GM21447 (cell line): ENCODE measurements around the gene ZDHHC22.
"Not testable (repeated sequence)": the region's sequence is repeated elsewhere in the genome, so short reads cannot be mapped to it uniquely, and the experiment has no call there.

ENCODE experiments used
- ATAC-seq: cut with Tn5 transposase; IDR thresholded peaks from one replicate; pipeline ENCODE4 v1.9.1; 2021; ENCODE audit not compliant: unreplicated experiment

Gene ZDHHC22, protein sequence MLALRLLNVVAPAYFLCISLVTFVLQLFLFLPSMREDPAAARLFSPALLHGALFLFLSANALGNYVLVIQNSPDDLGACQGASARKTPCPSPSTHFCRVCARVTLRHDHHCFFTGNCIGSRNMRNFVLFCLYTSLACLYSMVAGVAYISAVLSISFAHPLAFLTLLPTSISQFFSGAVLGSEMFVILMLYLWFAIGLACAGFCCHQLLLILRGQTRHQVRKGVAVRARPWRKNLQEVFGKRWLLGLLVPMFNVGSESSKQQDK

DNA sequence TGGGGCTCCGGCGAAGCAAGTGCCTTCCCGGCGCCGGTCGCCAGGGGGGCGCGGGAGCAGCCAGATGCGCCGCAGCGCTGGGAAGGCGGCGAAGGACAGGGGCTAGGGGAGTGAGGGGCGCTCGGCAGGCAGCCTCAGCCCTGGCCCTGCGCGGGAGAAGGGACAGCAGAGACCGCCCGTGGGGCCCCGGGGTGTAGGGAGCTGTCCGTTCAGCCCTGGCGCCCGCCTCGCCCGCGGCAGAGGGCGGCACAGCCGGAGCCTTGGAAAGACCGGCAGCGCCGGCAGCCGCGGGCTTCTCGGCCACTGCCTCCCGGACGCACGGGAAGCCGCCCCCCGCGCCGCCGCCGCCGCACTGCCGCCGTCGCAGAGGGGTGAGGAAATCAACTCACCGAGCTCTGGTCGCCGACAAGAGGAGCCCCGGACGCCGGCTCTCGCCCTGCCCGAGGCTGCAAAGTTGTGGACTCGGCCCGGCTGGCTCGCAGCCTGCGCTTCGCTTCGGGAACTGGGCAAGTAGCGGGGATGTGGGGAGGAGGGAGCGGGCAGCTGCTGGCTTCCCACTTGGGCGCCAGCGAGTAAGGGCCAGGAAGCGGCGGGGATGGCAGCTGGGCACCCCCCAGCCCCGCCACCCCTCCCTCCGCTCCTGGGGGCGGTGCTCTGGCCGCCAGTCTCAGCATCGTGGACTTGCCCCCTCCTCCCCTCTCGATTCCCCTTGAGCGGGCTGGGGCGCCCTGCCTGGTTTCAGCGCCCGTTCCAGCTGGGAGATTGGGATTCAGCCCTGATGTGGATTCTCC lies at the start of gene ZDHHC22:
Gene ZDHHC22, minus strand, starts transcription at position 578 of the 791 bp plus-strand sequence. CDS start 2,053 bp downstream, outside the sequence.
- no peak for ATAC-seq

GRCh38 chr14:77190977-77191376 lies 49.4 kb upstream of the ZDHHC22 start:
- no peak for ATAC-seq

DNA sequence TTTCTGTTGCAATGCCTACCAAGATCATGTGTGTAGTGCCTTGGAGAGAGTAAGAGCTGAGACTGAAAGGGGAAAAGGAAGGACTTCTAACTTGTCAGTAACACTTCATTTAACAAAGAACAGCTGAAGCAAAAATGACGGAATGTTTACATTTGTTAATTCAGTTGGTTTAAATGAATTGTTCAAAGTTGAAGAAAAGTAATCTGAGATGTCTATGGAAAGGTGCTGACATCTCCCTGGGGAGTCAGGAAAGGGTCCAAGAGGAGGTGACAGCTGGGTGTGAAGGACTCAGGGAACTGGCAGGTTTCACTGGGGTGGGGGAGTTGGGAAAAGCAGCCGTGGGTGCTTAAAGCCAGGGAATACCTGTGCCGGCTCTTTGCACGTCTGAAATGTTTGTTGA lies 47.9 kb upstream of the ZDHHC22 start:
- no peak for ATAC-seq

GRCh38 chr14:77187649-77188012 lies 46.0 kb upstream of the ZDHHC22 start:
- no peak for ATAC-seq

DNA sequence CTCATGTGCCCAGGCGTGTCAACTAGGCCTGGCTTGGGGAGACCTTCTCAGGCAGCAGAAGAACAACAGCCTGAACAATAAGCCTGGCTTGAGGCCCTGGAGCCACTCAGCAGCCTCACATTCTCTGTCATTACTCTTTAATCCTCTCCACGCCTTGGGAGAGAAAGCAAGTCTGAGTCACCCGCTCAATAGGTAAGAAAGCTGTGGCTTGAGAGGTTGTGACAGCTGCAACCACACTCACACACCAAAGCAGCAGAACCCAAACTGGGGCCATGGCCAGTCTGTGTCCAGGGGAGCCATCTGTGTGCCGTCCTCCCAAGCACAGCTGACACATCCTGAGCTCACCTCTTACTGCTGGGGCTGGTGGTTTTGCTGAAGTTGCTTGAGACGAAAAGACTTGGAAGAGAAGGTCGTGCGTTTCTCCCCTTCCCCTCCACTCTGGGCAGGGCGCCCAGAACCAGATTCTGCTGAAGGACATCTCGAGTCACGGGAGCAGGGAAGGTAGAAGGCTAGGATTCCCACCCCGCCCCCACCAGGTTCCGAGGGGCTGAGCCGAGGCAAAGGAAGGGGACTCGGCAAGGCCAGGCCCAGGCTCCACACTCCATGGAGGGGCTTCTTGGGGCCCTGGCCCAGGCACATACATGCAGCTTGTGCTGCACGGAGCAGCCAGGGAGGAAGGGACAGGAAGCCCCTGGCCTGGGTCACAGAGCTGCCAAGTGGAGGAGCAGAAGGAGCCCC lies 45.5 kb upstream of the ZDHHC22 start:
- ATAC-seq, result no peak

DNA sequence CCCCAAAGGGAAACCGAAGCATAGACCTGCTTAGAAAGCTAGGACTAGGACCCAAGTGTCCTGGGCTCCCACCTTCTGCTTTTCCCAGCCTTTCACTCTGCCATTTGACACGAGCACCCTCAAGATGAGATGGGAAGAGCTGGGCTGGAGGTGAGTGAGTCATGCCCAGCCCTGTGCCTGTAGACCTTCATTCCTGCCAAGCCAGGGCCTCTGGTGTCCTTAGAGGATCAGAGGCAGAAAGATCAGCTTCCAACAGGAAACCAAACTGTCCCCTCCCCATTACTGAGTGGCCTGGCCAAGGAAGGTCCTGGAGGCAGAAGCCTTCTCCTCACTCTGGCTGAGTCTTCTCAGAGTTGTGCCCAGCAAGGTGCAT lies 43.5 kb upstream of the ZDHHC22 start:
- no peak for ATAC-seq

GRCh38 chr14:77184396-77185092 lies 43.0 kb upstream of the ZDHHC22 start:
- ATAC-seq, result no peak

DNA sequence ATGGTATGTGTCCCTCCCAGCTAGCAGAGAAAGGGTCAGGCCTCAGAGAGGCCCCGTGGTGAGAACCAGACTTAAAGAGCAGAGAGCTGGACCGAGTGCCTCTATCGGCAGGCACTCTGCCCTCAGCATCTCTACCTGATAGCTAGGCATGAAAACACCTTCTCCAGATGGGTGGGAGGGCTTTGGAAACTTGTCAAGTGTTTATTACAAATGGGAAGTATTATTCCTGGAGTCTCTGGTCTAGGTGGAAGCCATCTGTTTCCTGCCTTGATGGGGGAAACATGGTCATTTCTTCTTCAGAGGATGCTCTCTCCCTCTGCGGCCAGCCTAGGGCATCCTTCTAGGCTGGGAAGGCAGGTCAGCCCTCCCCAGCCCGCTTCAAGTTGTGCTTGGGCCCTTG lies 42.3 kb upstream of the ZDHHC22 start:
- ATAC-seq, result no peak

GRCh38 chr14:77181603-77182437 lies 40.2 kb upstream of the ZDHHC22 start, which contains the start of gene TMEM63C:
Gene TMEM63C, plus strand, starts transcription at chr14:77181798. Its CDS starts 37,016 bp downstream, at chr14:77218814.
- ATAC-seq, result peak; percentile 50

- ATAC-seq, result no peak
These were observed 39.4 kb upstream of the ZDHHC22 start for GRCh38 chr14:77180726-77181602.

GRCh38 chr14:77178656-77179055 lies 37.1 kb upstream of the ZDHHC22 start:
- no peak for ATAC-seq

DNA sequence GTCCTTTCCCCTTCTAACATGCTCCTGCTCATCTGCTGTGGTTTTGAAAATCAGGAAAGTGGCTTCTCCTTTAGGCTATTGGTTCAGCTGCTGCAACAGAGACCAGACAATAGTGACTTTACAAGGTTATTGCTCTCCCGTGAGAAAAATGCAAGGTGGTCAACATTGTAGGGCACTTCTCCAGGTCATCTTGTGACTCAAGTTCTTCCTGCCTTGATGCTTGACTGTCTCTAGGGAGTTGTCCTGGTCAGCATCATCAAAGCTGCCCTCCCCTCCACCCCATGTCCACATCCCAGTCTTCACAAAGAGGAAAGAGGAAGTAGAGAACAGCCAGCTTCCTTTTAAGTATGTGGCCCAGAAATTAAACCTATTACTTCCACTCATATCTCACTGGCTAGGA lies 36.1 kb upstream of the ZDHHC22 start:
- no peak for ATAC-seq

DNA sequence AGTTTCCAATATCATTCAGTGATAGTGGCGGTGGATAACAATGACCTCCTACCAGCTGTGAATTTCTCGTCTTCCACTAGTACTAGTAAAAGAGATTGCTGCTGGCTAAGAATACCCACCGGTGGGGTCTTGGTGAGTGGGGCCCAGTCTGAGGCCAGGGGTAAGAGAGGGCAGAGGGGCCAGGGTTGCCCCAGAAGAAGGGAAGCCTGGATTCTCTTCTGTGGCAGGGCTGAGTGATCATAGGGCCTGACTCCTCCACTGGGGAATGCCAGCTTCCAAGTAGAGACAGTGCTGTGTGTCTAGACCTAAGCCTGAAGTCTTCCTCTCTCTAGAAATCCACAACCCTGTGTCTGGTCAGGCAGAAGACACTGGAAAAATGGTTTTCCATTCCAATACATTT lies 34.3 kb upstream of the ZDHHC22 start:
- ATAC-seq, result no peak

DNA sequence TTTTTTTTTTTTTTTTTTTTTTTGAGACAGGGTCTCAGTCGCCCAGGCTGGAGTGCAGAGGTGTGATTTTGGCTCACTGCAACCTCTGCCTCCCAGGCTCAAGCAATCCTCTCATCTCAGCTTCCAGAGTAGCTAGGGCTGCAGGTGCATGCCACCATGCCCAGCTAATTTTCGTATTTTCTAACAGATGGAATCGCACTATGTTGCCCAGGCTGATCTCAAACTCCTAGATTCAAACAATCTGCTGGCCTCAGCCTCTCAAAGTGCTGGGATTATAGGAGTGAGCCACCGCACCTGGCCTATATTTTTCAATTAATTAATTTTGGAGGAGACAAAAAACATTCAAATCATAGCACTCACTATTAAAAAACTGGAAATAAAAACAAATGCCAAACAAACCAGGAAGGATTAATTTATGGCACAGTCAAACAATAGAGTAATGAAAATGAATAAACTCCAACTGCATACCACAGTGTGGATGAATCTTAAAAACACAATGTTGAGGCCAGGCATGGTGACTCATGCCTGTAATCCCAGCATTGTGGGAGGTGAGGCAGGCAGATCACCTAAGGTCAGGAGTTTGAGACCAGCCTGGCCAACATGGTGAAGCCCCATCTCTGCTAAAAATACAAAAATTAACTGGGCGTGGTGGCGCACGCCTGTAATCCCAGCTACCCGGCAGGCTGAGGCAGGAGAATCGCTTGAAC lies 32.5 kb upstream of the ZDHHC22 start:
- ATAC-seq, result not testable (repeated sequence)

GRCh38 chr14:77172916-77173315 lies 31.3 kb upstream of the ZDHHC22 start:
- ATAC-seq, result no peak

DNA sequence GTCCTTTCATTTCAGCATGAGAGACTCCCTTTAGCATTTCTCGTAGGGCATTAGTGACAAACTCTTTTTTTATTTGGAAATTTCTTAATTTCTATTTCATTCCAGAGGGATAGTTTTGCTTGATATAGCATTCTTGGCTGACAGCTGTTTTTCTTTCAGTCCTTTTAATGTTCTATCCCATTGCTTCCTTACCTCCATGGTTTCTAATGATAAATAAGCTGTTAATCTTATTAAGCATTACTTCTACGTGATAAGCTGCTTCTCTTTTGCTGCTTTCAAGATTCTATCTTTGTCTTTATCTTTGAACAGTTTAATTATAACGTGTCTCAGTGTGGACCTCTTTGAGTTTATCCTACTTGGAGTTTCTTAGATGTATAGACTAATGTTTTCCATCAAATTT lies 28.5 kb upstream of the ZDHHC22 start:
- ATAC-seq, result no peak

DNA sequence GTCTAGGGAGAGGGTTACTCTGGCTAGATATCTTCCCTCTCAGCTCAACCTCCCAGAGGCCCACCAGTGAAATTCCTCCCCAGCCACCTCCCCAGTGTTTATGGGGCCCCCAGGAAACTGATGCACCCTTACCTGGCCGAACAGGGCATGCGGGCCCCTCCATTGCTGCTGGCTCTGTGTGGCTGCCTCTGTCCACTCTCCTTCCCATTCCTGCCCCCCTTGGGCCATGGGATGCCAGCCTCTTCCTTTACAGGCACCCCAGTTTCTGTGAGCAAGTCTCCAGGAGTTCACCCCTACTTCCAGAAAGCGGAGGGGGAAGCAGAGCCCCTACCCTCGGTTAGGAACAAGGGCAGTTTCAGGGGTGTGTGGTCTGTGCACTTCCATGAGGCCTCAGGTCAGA lies 19.4 kb upstream of the ZDHHC22 start:
- no peak for ATAC-seq

DNA sequence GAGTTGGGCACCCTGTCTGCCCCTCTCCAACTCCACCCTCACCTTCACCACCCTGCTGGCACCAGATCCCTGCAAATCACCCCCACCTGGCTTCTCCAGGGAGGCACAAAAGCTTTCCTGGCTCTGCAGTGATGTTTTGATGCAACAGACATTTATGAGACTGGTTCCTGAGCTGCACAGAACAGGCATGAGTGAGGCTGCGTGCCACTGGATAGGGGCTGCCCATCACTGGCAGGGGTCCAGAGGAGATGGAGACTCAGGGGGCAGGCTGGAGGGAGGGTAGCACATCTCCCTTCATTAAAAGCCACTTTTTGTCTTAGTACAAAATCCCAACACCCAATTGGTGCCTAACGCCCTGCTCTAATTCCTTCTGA lies 17.3 kb upstream of the ZDHHC22 start:
- ATAC-seq, result no peak
